Tibial nerve (tissue), 4 donors: ENCODE measurements around the gene RANBP3L. TPM values are rescaled to one million over a fixed set of nuclear protein-coding genes. Genes with fewer than 3 reads are reported as not detected.

Experiments
- DNase-seq, 2 donors: peaks; one replicate each; pipeline ENCODE4 v3.0.0-alpha.2; 2019; ENCODE audit warnings: low spot score in 2 of 2
- H3K27ac ChIP-seq, 4 donors: fragments of 200-600 bp; sonication (generic) in 3 of 4; one replicate each; pipeline ENCODE4 v1.5.1; 2017 to 2019; ENCODE audit warnings: mild to moderate bottlenecking in 1 of 4
- H3K27me3 ChIP-seq, 2 donors: fragments of 200-600 bp; sonication (generic) in 1 of 2; one replicate each; pipeline versions ENCODE4 v1.5.1 to v1.6.0; 2017 to 2019
- H3K36me3 ChIP-seq, 3 donors: fragments of 200-600 bp; sonication (generic); one replicate each; pipeline ENCODE4 v1.5.1; 2018 to 2019
- H3K4me1 ChIP-seq, 4 donors: fragments of 200-600 bp; sonication (generic) in 3 of 4; one replicate each; pipeline ENCODE4 v1.5.1; 2017 to 2019
- H3K4me3 ChIP-seq, 4 donors: fragments of 200-600 bp; sonication (generic) in 3 of 4; one replicate each; pipeline ENCODE4 v1.5.1; 2017 to 2019; ENCODE audit warnings: mild to moderate bottlenecking in 1 of 4, moderate library complexity in 1 of 4
- H3K9me3 ChIP-seq, 4 donors: fragments of 200-600 bp; sonication (generic) in 3 of 4; one replicate each; pipeline ENCODE4 v1.5.1; 2017 to 2019
- CTCF ChIP-seq, 5 experiments: fragments of 200-600 bp in 3 of 5; fragments of 450-650 bp in 2 of 5; sonication (generic) in 3 of 5; IDR thresholded peaks; one replicate each; pipeline ENCODE4 v1.5.1; 2016 to 2019; ENCODE audit warnings: antibody characterized with exemption in 5 of 5, mild to moderate bottlenecking in 3 of 5, moderate library complexity in 2 of 5
- EP300 ChIP-seq, 2 donors: sonication (generic); formaldehyde crosslinking; IDR thresholded peaks; one replicate each; pipeline ENCODE4 v1.6.1; 2017; ENCODE audit warnings: antibody characterized with exemption in 2 of 2, mild to moderate bottlenecking in 1 of 2
- POLR2A ChIP-seq, 2 donors: fragments of 450-650 bp; IDR thresholded peaks; one replicate each; pipeline ENCODE4 v1.6.1; 2017; ENCODE audit warnings: antibody characterized with exemption in 2 of 2, mild to moderate bottlenecking in 2 of 2, moderate library complexity in 2 of 2
- whole genome bisulfite sequencing, 2 donors: methylation state at CpG; one replicate each; pipeline ENCODE4 v1.1.5; 2018; 5-methylcytosine and 5-hydroxymethylcytosine counted together
- total RNA-seq, 4 donors: library from RNA; depleted of rRNA; stranded (reverse); fragments of >200 nt; gene quantifications; one replicate each; pipeline ENCODE4 v1.1.0, GENCODE V29; 2016

RANBP3L gene
- total RNA-seq, 4 donors from 2014 or later, result 2.1 to 21.6 (median 4.5) TPM

- 62 to 63% methylated on average over 24 of the region's 24 CpGs for WGBS, 2 donors
- Histone ChIP-seq H3K4me1 (peaks cover 0 to 38% (median 24%) of the 10 kb centered on the region in 4 donors), H3K36me3 (no peaks in the 10 kb centered on the region), H3K4me3 (peak overlapping the region; percentile 61 to 99 (median 94)), H3K27me3 (no peaks in the 10 kb centered on the region), H3K27ac (peak overlapping the region; percentile 99 to 100 (median 99)), H3K9me3 (no peaks in the 10 kb centered on the region)
- DNase-seq, result peak in 1 of 2 donors; percentile 5
- TF ChIP-seq POLR2A (IDR thresholded peaks at IDR 0.05), result no peak
- TF ChIP-seq EP300 (IDR thresholded peaks at IDR 0.05), result no peak
- TF ChIP-seq CTCF (IDR thresholded peaks at IDR 0.05), result no peak
These were observed 58.9 kb downstream of the RANBP3L start for GRCh38 chr5:36242534-36243485.

- H3K36me3 ChIP-seq, result no peaks in the 10 kb centered on the region
- no peaks in the 10 kb centered on the region for H3K27me3 ChIP-seq
- no peaks in the 10 kb centered on the region for H3K9me3 ChIP-seq
- peak; percentile 92 to 93 for DNase-seq
- H3K4me3 ChIP-seq, result peak within 1 kb of the TSS; percentile 61 to 99 (median 94)
- TF ChIP-seq POLR2A (IDR thresholded peaks at IDR 0.05) (peak; percentile 88 to 91), CTCF (IDR thresholded peaks at IDR 0.05) (peak; percentile 56 to 90 (median 75)), EP300 (IDR thresholded peaks at IDR 0.05) (peak; percentile 85 to 93)
- H3K4me1 ChIP-seq, result peaks cover 0 to 46% (median 25%) of the 10 kb centered on the region in 4 donors
- WGBS, 2 donors, result 0 to 1% methylated on average over 68 to 89 of the region's 100 CpGs
- H3K27ac ChIP-seq, result peak within 1 kb of the TSS; percentile 99 to 100 (median 99)
These were observed 59.8 kb downstream of the RANBP3L start, which contains the start of gene NADK2 for GRCh38 chr5:36241631-36242533. Gene NADK2 (minus strand): TSS chr5:36241925. CDS start chr5:36241798, 127 bp downstream.

DNA sequence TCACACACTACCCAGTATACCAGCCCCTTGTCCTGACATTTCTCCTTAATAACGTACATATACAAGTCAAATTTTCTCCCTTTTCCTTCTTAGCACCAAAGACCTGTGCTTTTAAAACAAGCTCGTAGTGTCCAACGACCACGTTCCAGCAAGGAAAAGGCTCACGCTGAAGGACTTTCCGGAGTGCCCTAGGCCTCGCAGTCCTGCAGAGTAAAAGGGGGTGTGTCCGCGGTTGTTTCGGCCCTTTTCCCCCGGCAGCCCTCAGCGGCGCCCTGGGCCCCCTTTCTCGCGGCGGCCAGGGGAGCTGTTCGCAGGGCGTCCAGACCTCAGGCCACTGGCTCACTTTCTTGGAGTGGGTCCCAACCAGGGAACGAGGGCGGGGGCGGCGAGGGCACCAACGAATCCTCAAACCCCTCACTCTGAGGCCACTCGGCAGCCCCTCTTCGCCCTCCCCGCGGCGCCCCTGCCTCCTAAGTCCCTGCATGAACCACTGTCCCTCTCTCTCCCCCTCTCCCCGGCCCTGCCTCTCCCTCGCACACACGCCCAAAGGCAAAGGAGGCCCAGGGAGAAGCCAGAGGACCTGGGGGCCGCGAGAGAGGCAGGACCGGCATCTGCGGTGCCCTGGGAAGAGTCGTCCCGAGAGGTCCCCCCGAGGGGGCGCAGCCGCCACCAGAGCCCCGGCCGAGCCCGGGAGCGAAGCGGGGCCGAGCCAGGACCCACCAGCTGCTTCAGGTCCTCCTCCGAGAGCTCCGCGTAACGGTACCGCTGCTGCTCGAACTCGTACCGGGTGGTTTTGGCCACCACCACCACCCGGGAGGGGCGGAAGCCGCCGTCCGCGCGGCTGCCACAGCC lies 60.7 kb downstream of the RANBP3L start:
- 1 to 2% methylated on average over 33 to 42 of the region's 61 CpGs for WGBS, 2 donors
- Histone ChIP-seq H3K4me3 (peak overlapping the region; percentile 61 to 99 (median 94)), H3K9me3 (no peaks in the 10 kb centered on the region), H3K27me3 (no peaks in the 10 kb centered on the region), H3K4me1 (peaks cover 0 to 48% (median 25%) of the 10 kb centered on the region in 4 donors), H3K36me3 (no peaks in the 10 kb centered on the region), H3K27ac (peak overlapping the region; percentile 99 to 100 (median 99))
- peak; percentile 23 to 38 for DNase-seq
- TF ChIP-seq EP300 (IDR thresholded peaks at IDR 0.05) (peak in 1 of 2 donors; percentile 59), CTCF (IDR thresholded peaks at IDR 0.05) (no peak)

DNA sequence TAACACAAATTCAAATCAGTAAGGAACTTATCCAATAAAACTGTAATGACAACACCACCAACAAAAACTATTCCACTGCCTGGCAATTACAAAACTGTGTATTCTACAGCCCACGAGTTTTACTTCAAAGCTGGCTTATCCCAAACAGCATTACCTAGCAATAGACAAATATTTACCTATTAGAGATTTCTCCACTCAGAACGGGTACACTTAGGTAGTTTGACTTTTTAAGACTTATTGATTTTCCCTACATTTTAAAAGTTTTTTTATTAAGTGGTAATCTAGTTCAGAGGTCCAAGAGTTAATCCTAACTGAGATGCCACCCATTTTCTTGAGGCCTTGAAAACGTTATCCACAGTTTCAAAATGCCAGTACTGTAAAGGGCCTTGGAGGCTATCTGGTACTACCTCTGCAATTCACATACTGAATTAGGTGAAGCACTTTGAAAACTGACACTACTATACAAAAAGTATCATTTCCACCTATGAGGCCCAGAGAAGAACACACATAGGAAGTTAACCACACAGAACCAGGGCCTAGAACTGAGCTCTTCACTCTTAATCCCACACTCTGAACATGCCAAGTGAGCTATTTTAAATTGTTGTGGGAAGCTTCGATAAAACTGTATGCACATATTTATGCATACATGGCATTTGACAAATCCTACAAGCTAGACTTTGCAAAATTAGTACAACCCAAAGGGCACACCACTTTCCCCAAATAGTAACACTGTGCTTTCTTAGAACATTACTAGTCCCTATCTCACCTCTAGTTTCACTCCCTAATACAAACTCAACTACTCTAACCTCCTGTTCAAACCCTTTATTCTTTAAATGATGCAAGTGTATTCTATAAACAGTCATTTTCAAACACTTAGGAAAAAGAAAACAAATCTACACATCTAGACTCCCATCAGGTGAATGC lies 62.1 kb downstream of the RANBP3L start:
- TF ChIP-seq EP300 (IDR thresholded peaks at IDR 0.05) (no peak), CTCF (IDR thresholded peaks at IDR 0.05) (no peak), POLR2A (IDR thresholded peaks at IDR 0.05) (no peak)
- Histone ChIP-seq H3K27me3 (no peaks in the 10 kb centered on the region), H3K27ac (peak overlapping the region in 3 of 4 donors; percentile 34 to 100 (median 99)), H3K36me3 (no peaks in the 10 kb centered on the region), H3K9me3 (no peaks in the 10 kb centered on the region), H3K4me3 (peak overlapping the region in 2 of 4 donors; percentile 91 to 99), H3K4me1 (peaks cover 0 to 48% (median 25%) of the 10 kb centered on the region in 4 donors)
- WGBS, 2 donors, result 34 to 35% methylated on average over 4 of the region's 4 CpGs
- no peak for DNase-seq
